WTC11 (cell line): Measurements from ENCODE around the gene AGBL4. TPM values are rescaled to one million over a fixed set of nuclear protein-coding genes. Genes with fewer than 3 reads are reported as not detected.

Source experiments
- ATAC-seq: fragments of 200-7000 bp; cut with Tn5 transposase; 2 replicates; pipeline ENCODE4 v1.10.0; 2021; ENCODE audit warnings: mild to moderate bottlenecking, moderate library complexity
- CTCF ChIA-PET: fragments of 300-600 bp; sonication (Branson Sonifier 250); formaldehyde crosslinking; loops from one replicate; lab custom pipeline; 2021; ENCODE audit warnings: antibody characterized with exemption; lab: Charles Lee
- POLR2A ChIA-PET: fragments of 350-600 bp; sonication (Branson Sonifier 250); formaldehyde crosslinking; loops from one replicate; lab custom pipeline; 2021; ENCODE audit warnings: antibody characterized with exemption; lab: Charles Lee
- DNase-seq: peaks from one replicate; pipeline ENCODE4 v3.0.0; 2021; ENCODE audit warnings: low spot score
- H3K27ac Mint-ChIP-seq: 2 replicates; pipeline ENCODE4 v1.8.0; 2021; ENCODE audit warnings: mixed read lengths
- H3K27me3 Mint-ChIP-seq: 2 replicates; pipeline ENCODE4 v1.8.0; 2021; ENCODE audit warnings: low read depth, mild to moderate bottlenecking, moderate library complexity, mixed read lengths
- H3K36me3 Mint-ChIP-seq: 2 replicates; pipeline ENCODE4 v1.8.0; 2021; ENCODE audit warnings: mixed read lengths
- H3K4me1 Mint-ChIP-seq: 2 replicates; pipeline ENCODE4 v1.8.0; 2022; ENCODE audit warnings: mixed read lengths
- H3K4me3 Mint-ChIP-seq: 2 replicates; pipeline ENCODE4 v1.8.0; 2021; ENCODE audit warnings: mild to moderate bottlenecking, moderate library complexity, mixed read lengths
- H3K9me3 Mint-ChIP-seq: 2 replicates; pipeline ENCODE4 v1.8.0; 2021; ENCODE audit warnings: mixed read lengths
- ATF1 ChIP-seq: sonication (generic); formaldehyde crosslinking; IDR thresholded peaks from 2 replicates; pipeline ENCODE4 v1.8.1; 2023; ENCODE audit warnings: mild to moderate bottlenecking, moderate library complexity, missing genetic modification reagents
- CREB1 ChIP-seq: sonication (generic); formaldehyde crosslinking; IDR thresholded peaks from 2 replicates; pipeline ENCODE4 v1.8.0; 2023; ENCODE audit warnings: mild to moderate bottlenecking, missing genetic modification reagents
- E2F4 ChIP-seq: sonication (generic); formaldehyde crosslinking; IDR thresholded peaks from 2 replicates; pipeline ENCODE4 v1.8.1; 2022; ENCODE audit warnings: low read depth, mild to moderate bottlenecking, moderate library complexity, missing genetic modification reagents, borderline replicate concordance
- ELF4 ChIP-seq: sonication (generic); formaldehyde crosslinking; IDR thresholded peaks from 2 replicates; pipeline ENCODE4 v1.8.1; 2022; ENCODE audit warnings: low read depth, mild to moderate bottlenecking, moderate library complexity, missing genetic modification reagents
- FOXK1 ChIP-seq: sonication (generic); formaldehyde crosslinking; IDR thresholded peaks from 2 replicates; pipeline ENCODE4 v1.8.0; 2022; ENCODE audit warnings: mild to moderate bottlenecking, moderate library complexity, missing genetic modification reagents
- GABPB1 ChIP-seq: sonication (generic); formaldehyde crosslinking; IDR thresholded peaks from 2 replicates; pipeline ENCODE4 v1.8.1; 2023; ENCODE audit warnings: mild to moderate bottlenecking, missing genetic modification reagents
- KAT7 ChIP-seq: sonication (generic); formaldehyde crosslinking; IDR thresholded peaks from 2 replicates; pipeline ENCODE4 v1.8.1; 2023; ENCODE audit warnings: missing genetic modification reagents, mild to moderate bottlenecking, borderline replicate concordance
- MLX ChIP-seq: sonication (generic); formaldehyde crosslinking; IDR thresholded peaks from 2 replicates; pipeline ENCODE4 v1.8.1; 2023; ENCODE audit warnings: mild to moderate bottlenecking, missing genetic modification reagents, moderate library complexity
- MYBL2 ChIP-seq: sonication (generic); formaldehyde crosslinking; IDR thresholded peaks from 2 replicates; pipeline ENCODE4 v1.8.1; 2023; ENCODE audit warnings: mild to moderate bottlenecking, moderate library complexity, missing genetic modification reagents
- NFE2L1 ChIP-seq: sonication (generic); formaldehyde crosslinking; IDR thresholded peaks from 2 replicates; pipeline ENCODE4 v1.8.1; 2023; ENCODE audit warnings: missing genetic modification reagents
- NFYB ChIP-seq: sonication (generic); formaldehyde crosslinking; conservative IDR thresholded peaks from 2 replicates; pipeline ENCODE4 v1.8.0; 2022; ENCODE audit warnings: low read depth, missing genetic modification reagents
- NR1H2 ChIP-seq: sonication (generic); formaldehyde crosslinking; IDR thresholded peaks from 2 replicates; pipeline ENCODE4 v1.9.0; 2021; ENCODE audit warnings: mild to moderate bottlenecking, moderate library complexity, missing genetic modification reagents
- PREB ChIP-seq: sonication (generic); formaldehyde crosslinking; IDR thresholded peaks from 2 replicates; pipeline ENCODE4 v1.8.1; 2022; ENCODE audit warnings: mild to moderate bottlenecking, missing genetic modification reagents, moderate library complexity, borderline replicate concordance
- PRRX2 ChIP-seq: fragments of 250-450 bp; sonication (Bioruptor Pico); IDR thresholded peaks from 2 replicates; pipeline ENCODE4 v1.8.0; 2021; ENCODE audit warnings: mild to moderate bottlenecking
- RELA ChIP-seq: sonication (generic); formaldehyde crosslinking; IDR thresholded peaks from 2 replicates; pipeline ENCODE4 v1.8.1; 2022; ENCODE audit warnings: missing genetic modification reagents, mild to moderate bottlenecking, borderline replicate concordance
- STAT6 ChIP-seq: sonication (generic); formaldehyde crosslinking; conservative IDR thresholded peaks from 2 replicates; pipeline ENCODE4 v1.8.1; 2023; ENCODE audit warnings: mild to moderate bottlenecking, low read depth, missing genetic modification reagents, moderate library complexity
- TP53 ChIP-seq: sonication (generic); formaldehyde crosslinking; IDR thresholded peaks from 2 replicates; pipeline ENCODE4 v1.8.1; 2023; ENCODE audit warnings: mild to moderate bottlenecking, missing genetic modification reagents
- ZNF219 ChIP-seq: sonication (generic); formaldehyde crosslinking; IDR thresholded peaks from 2 replicates; pipeline ENCODE4 v1.8.0; 2023; ENCODE audit warnings: missing genetic modification reagents, mild to moderate bottlenecking, borderline replicate concordance
- ZNF263 ChIP-seq: sonication (generic); formaldehyde crosslinking; IDR thresholded peaks from 2 replicates; pipeline ENCODE4 v1.8.1; 2022; ENCODE audit warnings: low read depth, mild to moderate bottlenecking, moderate library complexity, missing genetic modification reagents
- ZNF281 ChIP-seq: sonication (generic); formaldehyde crosslinking; IDR thresholded peaks from 2 replicates; pipeline ENCODE4 v1.8.0; 2023; ENCODE audit warnings: mild to moderate bottlenecking, missing genetic modification reagents
- ZNF317 ChIP-seq: sonication (generic); formaldehyde crosslinking; IDR thresholded peaks from 2 replicates; pipeline ENCODE4 v1.8.1; 2023; ENCODE audit warnings: low read depth, mild to moderate bottlenecking, moderate library complexity, missing genetic modification reagents, borderline replicate concordance
- ZNF396 ChIP-seq: fragments of 250-450 bp; sonication (Bioruptor Pico); IDR thresholded peaks from 2 replicates; pipeline ENCODE4 v1.8.0; 2021; ENCODE audit warnings: mild to moderate bottlenecking, moderate library complexity, borderline replicate concordance
- total RNA-seq: library from RNA; stranded (reverse); gene quantifications from 3 replicates; pipeline ENCODE4 v1.2.3, GENCODE V29; 2021
- TF ChIP-seq, protein P1 (sequence below): fragments of 250-450 bp; sonication (Bioruptor Pico); IDR thresholded peaks from 2 replicates; pipeline ENCODE4 v1.9.0; 2021; ENCODE audit warnings: moderate library complexity, mild to moderate bottlenecking, inconsistent platforms, borderline replicate concordance
- TF ChIP-seq, protein P2 (sequence below): fragments of 250-450 bp; sonication (Bioruptor Pico); conservative IDR thresholded peaks from 2 replicates; pipeline ENCODE4 v1.9.0; 2021; ENCODE audit warnings: mild to moderate bottlenecking

The AGBL4 gene
- total RNA-seq, 1 experiment from 2014 or later, result 0.87 TPM

DNA sequence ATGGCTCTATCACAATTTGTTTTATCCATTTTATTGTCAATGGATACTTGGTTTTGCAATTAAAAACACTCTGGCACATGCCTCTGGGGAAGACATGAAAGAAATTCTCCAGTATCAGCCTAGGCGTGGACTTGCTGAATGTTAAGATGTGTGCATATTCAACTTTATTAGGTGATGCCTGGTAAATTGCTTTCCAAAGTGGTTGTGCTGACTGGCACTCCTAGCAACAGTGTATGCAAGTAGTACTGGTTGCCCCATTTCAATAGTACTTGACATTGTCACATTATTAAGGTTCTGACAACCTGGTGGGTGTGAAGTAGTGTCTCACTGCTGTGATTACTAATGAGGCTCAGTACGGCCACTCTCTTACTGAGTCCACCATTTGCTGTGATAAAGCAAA lies 1295.2 kb downstream of the AGBL4 start:
- Mint-ChIP-seq H3K27ac (no peak overlapping the region), H3K4me1 (no peaks in the 10 kb centered on the region), H3K36me3 (no peaks in the 10 kb centered on the region; the same call in 1 of the 2 replicates), H3K4me3 (no peak overlapping the region)
- DNase-seq (no peak), ATAC-seq (no peak)
- CTCF ChIA-PET, result no interaction called here
- TF ChIP-seq, protein P1, sequence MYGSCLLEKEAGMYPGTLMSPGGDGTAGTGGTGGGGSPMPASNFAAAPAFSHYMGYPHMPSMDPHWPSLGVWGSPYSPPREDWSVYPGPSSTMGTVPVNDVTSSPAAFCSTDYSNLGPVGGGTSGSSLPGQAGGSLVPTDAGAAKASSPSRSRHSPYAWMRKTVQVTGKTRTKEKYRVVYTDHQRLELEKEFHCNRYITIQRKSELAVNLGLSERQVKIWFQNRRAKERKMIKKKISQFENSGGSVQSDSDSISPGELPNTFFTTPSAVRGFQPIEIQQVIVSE (CRISPR knock-in tag), result no peak
- no peak for TF ChIP-seq NR1H2 (CRISPR knock-in tag)
- TF ChIP-seq MLX, result no peak
- TF ChIP-seq MYBL2 (CRISPR knock-in tag), result no peak
- TF ChIP-seq CREB1 (CRISPR knock-in tag), result no peak
- TF ChIP-seq ELF4 (CRISPR knock-in tag), result no peak
- no peak for TF ChIP-seq RELA (CRISPR knock-in tag)
- TF ChIP-seq ZNF281, result no peak
- no peak for TF ChIP-seq PREB (CRISPR knock-in tag)
- TF ChIP-seq KAT7 (CRISPR knock-in tag), result no peak
- no peak for TF ChIP-seq ZNF317 (CRISPR knock-in tag)
- no peak for TF ChIP-seq PRRX2 (CRISPR knock-in tag)
- no peak for TF ChIP-seq ZNF263
- no peak for TF ChIP-seq ZNF219
- TF ChIP-seq E2F4, result no peak
- TF ChIP-seq, all 79 proteins: peak for 0
- Mint-ChIP-seq H3K9me3 (no peaks in the 10 kb centered on the region), H3K27me3 (no peaks in the 10 kb centered on the region)
- POLR2A ChIA-PET, result no interaction called here

- Mint-ChIP-seq H3K9me3 (no peaks in the 10 kb centered on the region), H3K4me1 (no peaks in the 10 kb centered on the region), H3K27ac (no peak overlapping the region), H3K27me3 (no peaks in the 10 kb centered on the region), H3K36me3 (no peaks in the 10 kb centered on the region), H3K4me3 (no peak overlapping the region)
- no peak for ATAC-seq
- ChIA-PET CTCF (no interaction called here), POLR2A (no interaction called here)
- no peak for DNase-seq
- no peak for TF ChIP-seq ZNF396
- TF ChIP-seq, protein P2, sequence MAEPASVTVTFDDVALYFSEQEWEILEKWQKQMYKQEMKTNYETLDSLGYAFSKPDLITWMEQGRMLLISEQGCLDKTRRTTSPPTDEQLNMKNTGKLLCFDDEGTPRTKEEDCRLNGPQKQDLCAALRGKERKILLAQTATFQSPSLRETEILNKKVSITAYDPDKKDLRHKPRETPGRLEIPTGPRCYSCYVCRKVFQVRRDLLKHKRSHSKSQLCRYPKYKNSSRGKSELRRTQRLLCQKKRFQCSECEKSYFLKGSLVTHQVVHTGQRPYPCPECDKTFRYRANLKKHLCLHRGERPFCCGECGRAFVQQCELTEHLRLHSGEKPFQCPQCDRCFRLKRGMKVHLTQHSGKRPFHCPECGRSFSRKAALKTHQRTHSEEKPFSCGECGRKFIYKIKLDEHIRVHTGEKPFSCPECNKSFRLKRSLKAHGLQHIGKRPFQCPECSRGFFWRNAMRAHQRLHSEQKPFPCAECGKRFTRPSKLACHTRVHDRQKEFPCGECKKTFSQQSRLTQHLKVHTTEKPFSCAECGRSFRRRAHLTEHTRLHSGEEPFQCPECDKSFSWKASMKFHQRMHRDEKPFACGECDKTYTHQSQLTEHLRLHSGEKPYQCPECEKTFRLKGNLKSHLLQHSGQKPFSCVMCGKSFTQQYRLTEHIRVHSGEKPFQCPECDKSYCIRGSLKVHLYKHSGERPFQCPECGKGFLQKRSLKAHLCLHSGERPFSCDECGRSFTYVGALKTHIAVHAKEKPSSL (CRISPR knock-in tag), result no peak
- no peak for TF ChIP-seq STAT6 (CRISPR knock-in tag)
- no peak for TF ChIP-seq FOXK1 (CRISPR knock-in tag)
- no peak for TF ChIP-seq GABPB1 (CRISPR knock-in tag)
- TF ChIP-seq NFYB (CRISPR knock-in tag), result no peak
- no peak for TF ChIP-seq MYBL2 (CRISPR knock-in tag)
- TF ChIP-seq TP53 (CRISPR knock-in tag), result no peak
- no peak for TF ChIP-seq NFE2L1
- TF ChIP-seq ATF1 (CRISPR knock-in tag), result no peak
These were observed 1297.1 kb downstream of the AGBL4 start for GRCh38 chr1:48726557-48727215.
